HepG2 (cell line): ENCODE data around the gene FBXO11. TPM values are rescaled to one million over a fixed set of nuclear protein-coding genes. Genes with fewer than 3 reads are reported as not detected.
A peak's percentile ranks its signal among the peaks of the same experiment; 100 is the strongest.

Source experiments
- ATAC-seq: fragments of 200-7000 bp; cut with Tn5 transposase; 3 replicates; pipeline ENCODE4 v1.9.1; 2020; ENCODE audit warnings: mild to moderate bottlenecking, moderate library complexity
- BruUV-seq: library from RNA; stranded (reverse); fragments of 400-500 nt; replicated peaks from 2 replicates; lab custom pipeline; 2021; lab: Mats Ljungman, UMichigan
- CTCF ChIA-PET: fragments of 300-600 bp; formaldehyde crosslinking; extraction: SDS; loops from one replicate; lab custom pipeline; 2021; ENCODE audit warnings: low total read pairs, inconsistent platforms, low intra/inter-chr PET ratio; lab: Yijun Ruan, JAX
- POLR2A ChIA-PET: fragments of 350-600 bp; sonication (Branson Sonifier 250); formaldehyde crosslinking; loops from one replicate; lab custom pipeline; 2020; ENCODE audit warnings: antibody characterized with exemption, inconsistent platforms; lab: Yijun Ruan, JAX
- DNase-seq: peaks from one replicate; pipeline ENCODE4 v3.0.0-alpha.2; 2015; ENCODE audit warnings: low spot score
- FAIRE-seq: peaks from 3 replicates; lab custom pipeline; 2011; peaks lifted over from hg19 to GRCh38; lab: Jason Lieb, UNC
- H2AFZ ChIP-seq: one replicate; pipeline ENCODE4 v1.6.1; 2011; ENCODE audit warnings: low read length, inconsistent platforms
- H3K27ac ChIP-seq: fragments of 300-600 bp; 3 replicates; pipeline ENCODE4 v1.8.0; 2011; ENCODE audit warnings: mixed run types, mild to moderate bottlenecking, mixed read lengths, low read length, inconsistent platforms; ENCODE audit not compliant: insufficient read depth; ENCODE audit errors: extremely low read length
- H3K27me3 ChIP-seq, 2 experiments: fragments of 200-600 bp in 1 of 2; 2 replicates in 1 of 2; 3 replicates in 1 of 2; pipeline versions ENCODE4 v1.6.0 to v1.8.0; 2011; ENCODE audit warnings: low read length in 2 of 2, mild to moderate bottlenecking in 2 of 2, moderate library complexity in 2 of 2, inconsistent platforms in 1 of 2; ENCODE audit not compliant: insufficient read depth in 2 of 2, control insufficient read depth in 1 of 2
- H3K36me3 ChIP-seq, 2 experiments: fragments of 200-600 bp in 1 of 2; replicated peaks in 1 of 2; 2 replicates in 1 of 2; 3 replicates in 1 of 2; pipeline versions ENCODE4 v1.5.1 to v1.8.0; 2011; ENCODE audit warnings: low read length in 2 of 2, inconsistent platforms in 1 of 2; ENCODE audit not compliant: insufficient read depth in 2 of 2, control insufficient read depth in 1 of 2
- H3K4me1 ChIP-seq: 2 replicates; pipeline ENCODE4 v1.5.1; 2012; ENCODE audit warnings: low read length, inconsistent platforms; ENCODE audit not compliant: insufficient read depth
- H3K4me2 ChIP-seq: 2 replicates; pipeline ENCODE4 v1.6.0; 2011; ENCODE audit warnings: low read depth, low read length, inconsistent platforms
- H3K4me3 ChIP-seq, 3 experiments: fragments of 200-600 bp in 1 of 3; sonication (generic), shearing (Covaris generic) in 1 of 3; replicated peaks in 1 of 3; 2 replicates each; pipeline ENCODE4 v1.5.1; 2011 to 2016; ENCODE audit warnings: low read length in 3 of 3, inconsistent platforms in 2 of 3, low read depth in 2 of 3, mild to moderate bottlenecking in 2 of 3, control low read depth in 1 of 3, mixed read lengths in 1 of 3; ENCODE audit not compliant: insufficient read depth in 1 of 3
- H3K79me2 ChIP-seq: one replicate; pipeline ENCODE4 v1.6.1; 2011; ENCODE audit warnings: low read length, inconsistent platforms; ENCODE audit not compliant: insufficient read depth
- H3K9ac ChIP-seq: 2 replicates; pipeline ENCODE4 v1.6.0; 2011; ENCODE audit warnings: mild to moderate bottlenecking, low read depth, low read length, inconsistent platforms; ENCODE audit not compliant: insufficient read depth
- H3K9me3 ChIP-seq: 2 replicates; pipeline ENCODE4 v1.5.1; 2012; ENCODE audit warnings: mild to moderate bottlenecking, low read length
- H4K20me1 ChIP-seq: 2 replicates; pipeline ENCODE4 v1.6.0; 2011; ENCODE audit warnings: inconsistent platforms, mild to moderate bottlenecking, low read length, moderate library complexity; ENCODE audit not compliant: insufficient read depth
- ELF1 ChIP-seq: sonication (generic); formaldehyde crosslinking; IDR thresholded peaks from 2 replicates; pipeline ENCODE4 v1.4.0; 2020; ENCODE audit warnings: missing genetic modification reagents
- HNF4A ChIP-seq: sonication (generic); formaldehyde crosslinking; IDR thresholded peaks from 2 replicates; pipeline ENCODE4 v1.4.0; 2020; ENCODE audit warnings: missing genetic modification reagents
- MTF2 ChIP-seq: sonication (generic); formaldehyde crosslinking; IDR thresholded peaks from 2 replicates; pipeline ENCODE4 v1.5.0; 2020; ENCODE audit warnings: missing genetic modification reagents, borderline replicate concordance
- PBX3 ChIP-seq: sonication (generic); formaldehyde crosslinking; IDR thresholded peaks from 2 replicates; pipeline ENCODE4 v1.8.1; 2023; ENCODE audit warnings: missing genetic modification reagents, inconsistent platforms, borderline replicate concordance
- POLR2A ChIP-seq, 2 experiments: IDR thresholded peaks; 2 replicates each; pipeline ENCODE4 v1.6.1; 2011; ENCODE audit warnings: low read depth in 2 of 2, low read length in 2 of 2, mild to moderate bottlenecking in 1 of 2, moderate library complexity in 1 of 2; ENCODE audit not compliant: insufficient read depth in 1 of 2
- RBM22 ChIP-seq: fragments of 200-400 bp; formaldehyde crosslinking; optimal IDR thresholded peaks from 2 replicates; pipeline ENCODE3; 2017; ENCODE audit warnings: mild to moderate bottlenecking, low read length, moderate library complexity
- SMAD9 ChIP-seq: sonication (generic); formaldehyde crosslinking; IDR thresholded peaks from 2 replicates; pipeline ENCODE4 v1.5.1; 2020; ENCODE audit warnings: mild to moderate bottlenecking, missing genetic modification reagents
- SRSF9 ChIP-seq: fragments of 200-400 bp; formaldehyde crosslinking; IDR thresholded peaks from 2 replicates; pipeline ENCODE4 v1.6.1; 2018; ENCODE audit warnings: borderline replicate concordance, mild to moderate bottlenecking, low read depth, low read length; ENCODE audit not compliant: insufficient read depth, poor library complexity, severe bottlenecking
- STAT5B ChIP-seq: sonication (generic); formaldehyde crosslinking; IDR thresholded peaks from 2 replicates; pipeline ENCODE4 v1.4.0; 2020; ENCODE audit warnings: missing genetic modification reagents
- TCF12 ChIP-seq, 2 experiments: fragments of 450-650 bp in 1 of 2; sonication (generic) in 1 of 2; formaldehyde crosslinking in 1 of 2; IDR thresholded peaks; 2 replicates each; pipeline versions ENCODE4 v1.6.1 to v1.8.0; 2017 to 2022; ENCODE audit warnings: antibody characterized with exemption in 1 of 2, mild to moderate bottlenecking in 1 of 2, missing genetic modification reagents in 1 of 2, moderate library complexity in 1 of 2
- TCF7 ChIP-seq: sonication (generic); IDR thresholded peaks from 2 replicates; pipeline ENCODE4 v1.6.1; 2016; ENCODE audit warnings: antibody characterized with exemption, low read depth
- ZFP62 ChIP-seq: sonication (generic); formaldehyde crosslinking; IDR thresholded peaks from 2 replicates; pipeline ENCODE4 v1.4.0; 2020; ENCODE audit warnings: missing genetic modification reagents
- ZMAT3 ChIP-seq: sonication (generic); formaldehyde crosslinking; conservative IDR thresholded peaks from 2 replicates; pipeline ENCODE4 v1.7.0; 2021; ENCODE audit warnings: missing genetic modification reagents
- ZNF431 ChIP-seq: sonication (generic); formaldehyde crosslinking; IDR thresholded peaks from 2 replicates; pipeline ENCODE4 v1.9.0; 2022; ENCODE audit warnings: missing genetic modification reagents, low read depth, mild to moderate bottlenecking, borderline replicate concordance
- ZNF530 ChIP-seq: sonication (generic); formaldehyde crosslinking; IDR thresholded peaks from 2 replicates; pipeline ENCODE4 v1.5.0; 2020; ENCODE audit warnings: low read depth, mild to moderate bottlenecking, missing genetic modification reagents
- ZNF552 ChIP-seq: sonication (generic); formaldehyde crosslinking; IDR thresholded peaks from 2 replicates; pipeline ENCODE4 v1.9.0; 2022; ENCODE audit warnings: missing genetic modification reagents, mild to moderate bottlenecking, borderline replicate concordance
- WGBS: methylation state at CpG from one replicate; pipeline ENCODE4 v1.1.6; 2017; ENCODE audit warnings: low lambda C conversion rate; 5-methylcytosine and 5-hydroxymethylcytosine counted together
- in situ Hi-C: cut with HindIII; loops from 2 replicates; pipeline ENCODE4 v1.10.0; 2017; ENCODE audit warnings: low pct_unique_long_range_greater_than_20kb; ENCODE audit not compliant: extremely low pct_ligation_motif_present
- intact Hi-C: fragments of 100-400 bp; cut with micrococcal nuclease; formaldehyde crosslinking; loops from one replicate; pipeline ENCODE4 v1.10.0; 2022; ENCODE audit not compliant: unreplicated experiment
- polyA plus RNA-seq, 8 experiments: library from polyadenylated mRNA; depleted of rRNA in 3 of 8; stranded (reverse) in 7 of 8; unstranded in 1 of 8; fragments of >200 nt; fragmentation: Illumina TruSeq in 4 of 8; extraction: Trizol in 4 of 8; gene quantifications; 2 replicates each; pipeline versions ENCODE4 v1.2.1 to v1.2.3, GENCODE V29; 2011 to 2016; ENCODE audit warnings: low read depth in 4 of 8, missing spikeins in 1 of 8, mixed read lengths in 1 of 8; ENCODE audit not compliant: insufficient read depth in 1 of 8
- total RNA-seq, 5 experiments: library from RNA; depleted of rRNA; stranded (reverse); fragments of >200 nt; fragmentation: Illumina TruSeq; extraction: Trizol; gene quantifications; 2 replicates each; pipeline ENCODE4 v1.2.3, GENCODE V29; 2016; ENCODE audit warnings: low read depth in 1 of 5

The FBXO11 gene
- total and polyA plus RNA-seq, 2 of the 13 experiments (the other 11 are each of a cell fraction or from before 2014, with no cell fraction given) = 27.9 to 47.6 TPM

- TF ChIP-seq ZNF552 (CRISPR knock-in tag) = no peak
- TF ChIP-seq MTF2 (CRISPR knock-in tag) = no peak
- TF ChIP-seq ZMAT3 = no peak
- no peak for TF ChIP-seq SMAD9 (CRISPR knock-in tag)
- TF ChIP-seq HNF4A = no peak
These were observed 9.8 kb downstream of the FBXO11 start (continued) for GRCh38 chr2:47896450-47896968.

GRCh38 chr2:47893771-47894170 is 12.5 kb downstream of the FBXO11 start:
- Histone ChIP-seq H3K9me3 (no peaks in the 10 kb centered on the region), H4K20me1 (peaks cover 47% of the 10 kb centered on the region), H3K4me2 (no peak overlapping the region), H3K4me1 (peaks cover 26% of the 10 kb centered on the region), H3K27ac (no peak overlapping the region), H3K36me3 (peaks cover 0 to 2% of the 10 kb centered on the region in 2 experiments; a peak in 2 of 5 replicates), H3K9ac (no peak overlapping the region)
- BruUV-seq = no TSS peak
- ATAC-seq = no peak
- intact Hi-C loops = no loop called here
- 96% methylated on average over 1 of the region's 1 CpG for WGBS
- TF ChIP-seq ELF1 (CRISPR knock-in tag) (no peak), RBM22 (peak; percentile 59)
- TF ChIP-seq, all 625 proteins: peak for 1
- peaks cover 98% of the 10 kb centered on the region for H3K79me2 ChIP-seq
- FAIRE-seq (no peak), DNase-seq (no peak)
- in situ Hi-C loops = no loop called here
- H2AFZ ChIP-seq = no peak overlapping the region
- CTCF ChIA-PET = no interaction called here
- no peak overlapping the region for H3K4me3 ChIP-seq
- POLR2A ChIA-PET = no interaction called here
- H3K27me3 ChIP-seq = no peaks in the 10 kb centered on the region

GRCh38 chr2:47892338-47892730 is 14.0 kb downstream of the FBXO11 start:
- peaks cover 14% of the 10 kb centered on the region for H3K4me1 ChIP-seq
- H3K79me2 ChIP-seq = peaks cover 98% of the 10 kb centered on the region
- in situ Hi-C loops = no loop called here
- CTCF ChIA-PET = no interaction called here
- H3K27me3 ChIP-seq = no peaks in the 10 kb centered on the region
- H2AFZ ChIP-seq = no peak overlapping the region
- no peaks in the 10 kb centered on the region for H3K9me3 ChIP-seq
- H3K27ac ChIP-seq = no peak overlapping the region
- DNase-seq = no peak
- no peak for ATAC-seq
- no peak overlapping the region for H3K9ac ChIP-seq
- H3K4me3 ChIP-seq = no peak overlapping the region
- FAIRE-seq = no peak
- POLR2A ChIA-PET = no interaction called here
- H3K36me3 ChIP-seq = peaks cover 0 to 4% of the 10 kb centered on the region in 2 experiments; a peak in 2 of 5 replicates
- WGBS = 95% methylated on average over 2 of the region's 2 CpGs
- peaks cover 56% of the 10 kb centered on the region for H4K20me1 ChIP-seq
- intact Hi-C loops = no loop called here
- no peak overlapping the region for H3K4me2 ChIP-seq
- BruUV-seq = no TSS peak
- TF ChIP-seq STAT5B (no peak), PBX3 (no peak), ZNF431 (CRISPR knock-in tag) (no peak), SRSF9 (no peak), POLR2A (IDR thresholded peaks at IDR 0.05; ENCODE audit: insufficient read depth in 1 of 2, low read depth in 2 of 2, low read length in 2 of 2) (no peak), TCF12 (IDR thresholded peaks at IDR 0.05) (no peak), TCF12 (CRISPR knock-in tag; IDR thresholded peaks at IDR 0.05) (no peak), TCF7 (no peak), ZFP62 (CRISPR knock-in tag) (no peak), ZNF530 (CRISPR knock-in tag) (no peak)
